ENCODE data around the gene GNG12.

GNG12 gene

GRCh38 chr1:67818162-67818561 lies 15.1 kb downstream of the GNG12 start:
- H3K36me3 ChIP-seq, result peaks cover 5% of the 10 kb centered on the region
- no peak overlapping the region for H3K4me3 ChIP-seq
- H3K9me3 ChIP-seq, result peaks cover 18% of the 10 kb centered on the region
- no peak overlapping the region for H3K27ac ChIP-seq
- no peak overlapping the region for H3K4me2 ChIP-seq
- no peak overlapping the region for H3K9ac ChIP-seq
- no peaks in the 10 kb centered on the region for H3K27me3 ChIP-seq
- TF ChIP-seq Cebpa-rat (IDR thresholded peaks at IDR 0.05), result no peak
- H3K4me1 ChIP-seq, result peaks cover 9% of the 10 kb centered on the region; the same call in 1 of the 2 replicates
- no peaks in the 10 kb centered on the region for H4K20me1 ChIP-seq

GRCh38 chr1:67817319-67817718 lies 15.9 kb downstream of the GNG12 start:
- Histone ChIP-seq H3K27ac (no peak overlapping the region), H3K4me2 (no peak overlapping the region), H3K4me1 (peaks cover 9% of the 10 kb centered on the region; the same call in 1 of the 2 replicates), H3K9ac (no peak overlapping the region), H3K9me3 (peaks cover 18% of the 10 kb centered on the region), H4K20me1 (no peaks in the 10 kb centered on the region), H3K4me3 (no peak overlapping the region), H3K36me3 (peaks cover 5% of the 10 kb centered on the region), H3K27me3 (no peaks in the 10 kb centered on the region)
- TF ChIP-seq Cebpa-rat (IDR thresholded peaks at IDR 0.05), result no peak

- H3K9ac ChIP-seq, result no peak overlapping the region
- no peak overlapping the region for H3K27ac ChIP-seq
- TF ChIP-seq Cebpa-rat (IDR thresholded peaks at IDR 0.05), result no peak
- H3K4me3 ChIP-seq, result no peak overlapping the region
- no peaks in the 10 kb centered on the region for H4K20me1 ChIP-seq
- H3K36me3 ChIP-seq, result peaks cover 5% of the 10 kb centered on the region
- H3K27me3 ChIP-seq, result no peaks in the 10 kb centered on the region
- no peak overlapping the region for H3K4me2 ChIP-seq
- peaks cover 9% of the 10 kb centered on the region; the same call in 1 of the 2 replicates for H3K4me1 ChIP-seq
- H3K9me3 ChIP-seq, result peaks cover 18% of the 10 kb centered on the region
Measured at GRCh38 chr1:67816506-67816905, 16.8 kb downstream of the GNG12 start.

- H3K27ac ChIP-seq, result no peak overlapping the region
- peaks cover 9% of the 10 kb centered on the region; the same call in 1 of the 2 replicates for H3K4me1 ChIP-seq
- no peak overlapping the region for H3K4me3 ChIP-seq
- TF ChIP-seq Cebpa-rat (IDR thresholded peaks at IDR 0.05), result no peak
- no peak overlapping the region for H3K4me2 ChIP-seq
- H3K9ac ChIP-seq, result no peak overlapping the region
- H4K20me1 ChIP-seq, result no peaks in the 10 kb centered on the region
- peaks cover 18% of the 10 kb centered on the region for H3K9me3 ChIP-seq
- H3K27me3 ChIP-seq, result no peaks in the 10 kb centered on the region
- H3K36me3 ChIP-seq, result peaks cover 5% of the 10 kb centered on the region
Measured at GRCh38 chr1:67816095-67816475, 17.2 kb downstream of the GNG12 start.

DNA sequence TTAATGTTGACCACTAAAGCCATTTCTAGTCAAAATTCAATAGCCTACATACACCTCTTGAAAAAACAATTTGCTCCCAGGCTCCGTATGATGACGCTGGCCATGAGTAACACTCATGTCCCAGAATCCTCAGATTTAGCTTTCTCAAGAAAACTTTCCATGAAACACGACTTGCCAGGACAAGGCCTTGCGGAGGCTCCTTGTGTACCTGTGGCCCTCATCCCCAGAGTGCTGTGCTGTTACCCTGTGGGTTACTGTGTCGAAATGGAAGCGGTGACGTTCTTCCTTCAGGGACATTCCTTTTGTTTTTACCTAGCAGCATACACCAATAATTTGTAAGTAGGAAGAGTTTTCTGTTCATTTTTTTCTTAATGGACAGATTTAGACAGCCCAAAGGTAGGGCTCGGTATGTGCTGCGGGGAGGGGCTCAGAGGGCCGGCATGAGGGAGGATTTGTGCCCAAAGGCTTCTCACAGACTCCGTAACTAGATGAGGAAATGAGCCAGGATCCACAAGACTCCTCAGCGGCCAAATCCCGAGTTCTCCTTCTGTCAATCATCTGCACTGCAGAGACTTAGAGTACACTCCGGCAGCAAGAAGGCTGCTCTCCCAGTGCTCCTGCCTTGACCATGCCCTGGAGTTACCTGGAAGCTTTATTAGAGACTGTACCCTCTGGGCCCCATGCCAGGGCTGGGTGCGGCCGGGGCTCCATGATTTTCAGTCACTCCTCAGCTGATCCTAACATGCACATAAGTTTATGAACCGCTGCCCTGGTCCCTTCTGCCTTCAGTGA lies 17.8 kb downstream of the GNG12 start:
- Histone ChIP-seq H4K20me1 (no peaks in the 10 kb centered on the region), H3K36me3 (peaks cover 5% of the 10 kb centered on the region), H3K27me3 (no peaks in the 10 kb centered on the region), H3K9me3 (peaks cover 18% of the 10 kb centered on the region), H3K4me1 (peaks cover 9% of the 10 kb centered on the region; the same call in 1 of the 2 replicates), H3K4me3 (no peak overlapping the region), H3K9ac (no peak overlapping the region), H3K27ac (no peak overlapping the region), H3K4me2 (no peak overlapping the region)
- TF ChIP-seq Cebpa-rat (IDR thresholded peaks at IDR 0.05), result no peak

DNA sequence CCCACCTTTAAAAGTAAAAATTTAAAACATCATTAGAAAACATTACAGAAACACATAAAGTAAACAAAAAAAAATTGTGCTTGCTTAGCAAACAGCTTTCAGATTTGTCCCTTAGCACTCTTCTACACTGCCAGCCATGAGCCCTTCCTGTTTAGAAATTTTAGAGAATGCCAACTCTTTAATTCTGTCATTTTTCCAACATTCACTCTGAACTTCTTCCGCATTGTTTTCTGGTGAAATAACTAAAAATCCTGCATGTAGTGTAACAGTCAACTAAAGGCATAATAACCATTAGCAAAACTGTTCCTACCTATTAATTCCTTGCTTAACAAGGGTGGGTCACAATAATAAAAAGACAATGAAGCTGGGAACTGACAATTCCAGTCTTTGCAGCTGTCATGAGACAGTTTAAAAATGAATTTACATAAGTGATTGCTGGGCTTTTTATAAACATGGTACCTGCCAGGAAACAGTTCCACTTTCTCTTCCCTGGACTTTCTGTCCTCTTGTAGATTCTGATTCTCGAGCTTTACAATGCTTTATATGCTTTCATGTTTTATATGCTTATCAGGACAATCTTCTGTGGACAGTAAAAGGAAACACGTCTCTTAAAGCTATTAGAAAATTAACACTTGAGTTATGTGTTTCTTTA lies 19.0 kb downstream of the GNG12 start:
- Histone ChIP-seq H3K27me3 (no peaks in the 10 kb centered on the region), H3K9me3 (peaks cover 18% of the 10 kb centered on the region), H3K9ac (no peak overlapping the region), H3K4me3 (no peak overlapping the region), H3K4me2 (no peak overlapping the region), H3K4me1 (peaks cover 4% of the 10 kb centered on the region; the same call in 1 of the 2 replicates), H3K36me3 (peaks cover 5% of the 10 kb centered on the region), H4K20me1 (no peaks in the 10 kb centered on the region), H3K27ac (no peak overlapping the region)
- TF ChIP-seq Cebpa-rat (IDR thresholded peaks at IDR 0.05), result no peak

GRCh38 chr1:67812226-67812625 lies 21.0 kb downstream of the GNG12 start:
- Histone ChIP-seq H3K9ac (no peak overlapping the region), H3K27me3 (no peaks in the 10 kb centered on the region), H3K9me3 (peaks cover 12% of the 10 kb centered on the region), H3K4me3 (no peak overlapping the region), H4K20me1 (no peaks in the 10 kb centered on the region), H3K36me3 (peaks cover 5% of the 10 kb centered on the region), H3K27ac (no peak overlapping the region), H3K4me2 (no peak overlapping the region), H3K4me1 (no peaks in the 10 kb centered on the region)
- no peak for TF ChIP-seq Cebpa-rat (IDR thresholded peaks at IDR 0.05)

DNA sequence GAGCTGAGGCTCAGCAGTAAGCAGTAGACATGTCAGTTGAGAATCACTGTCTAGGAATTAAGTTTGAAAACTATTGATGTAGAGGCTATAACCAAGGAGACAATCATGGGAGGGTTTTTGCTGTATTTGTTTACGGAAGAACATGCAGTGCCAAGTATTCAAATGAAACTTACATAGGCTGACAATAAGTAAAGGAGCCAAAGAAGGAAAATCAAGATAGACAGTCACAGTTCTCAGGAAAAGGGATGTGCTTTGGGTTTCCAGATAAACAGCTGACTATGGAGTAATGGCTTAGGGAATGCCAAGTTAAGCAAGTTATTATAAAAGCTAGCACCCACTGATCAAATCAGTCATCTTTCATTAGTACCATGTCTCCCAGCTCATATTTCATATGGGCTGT lies 21.5 kb downstream of the GNG12 start:
- H3K4me3 ChIP-seq, result no peak overlapping the region
- peaks cover 8% of the 10 kb centered on the region for H3K9me3 ChIP-seq
- no peaks in the 10 kb centered on the region for H4K20me1 ChIP-seq
- no peak overlapping the region for H3K4me2 ChIP-seq
- no peak for TF ChIP-seq Cebpa-rat (IDR thresholded peaks at IDR 0.05)
- peaks cover 5% of the 10 kb centered on the region for H3K36me3 ChIP-seq
- no peaks in the 10 kb centered on the region for H3K4me1 ChIP-seq
- no peak overlapping the region for H3K9ac ChIP-seq
- H3K27me3 ChIP-seq, result no peaks in the 10 kb centered on the region
- no peak overlapping the region for H3K27ac ChIP-seq

GRCh38 chr1:67809887-67810286 lies 23.4 kb downstream of the GNG12 start:
- Histone ChIP-seq H3K27me3 (no peaks in the 10 kb centered on the region), H3K27ac (no peak overlapping the region), H3K9ac (no peak overlapping the region), H3K9me3 (no peaks in the 10 kb centered on the region), H4K20me1 (no peaks in the 10 kb centered on the region), H3K36me3 (no peaks in the 10 kb centered on the region), H3K4me2 (no peak overlapping the region), H3K4me1 (no peaks in the 10 kb centered on the region), H3K4me3 (no peak overlapping the region)
- no peak for TF ChIP-seq Cebpa-rat (IDR thresholded peaks at IDR 0.05)

GRCh38 chr1:67807282-67807681 lies 26.0 kb downstream of the GNG12 start:
- no peak overlapping the region for H3K4me2 ChIP-seq

More at GRCh38 chr1:67807282-67807681, 26.0 kb downstream of the GNG12 start:
- Histone ChIP-seq H3K27me3 (no peaks in the 10 kb centered on the region), H3K9me3 (no peaks in the 10 kb centered on the region), H3K27ac (no peak overlapping the region), H3K4me3 (no peak overlapping the region), H3K4me1 (no peaks in the 10 kb centered on the region), H3K9ac (no peak overlapping the region), H3K36me3 (no peaks in the 10 kb centered on the region), H4K20me1 (no peaks in the 10 kb centered on the region)
- no peak for TF ChIP-seq Cebpa-rat (IDR thresholded peaks at IDR 0.05)

Measured in BLaER1 (cell line).